ENCODE measurements around the gene CD7.

Gene CD7

GRCh38 chr17:82328141-82328993, 11.0 kb upstream of the CD7 start:
- no peak for DNase-seq

DNA sequence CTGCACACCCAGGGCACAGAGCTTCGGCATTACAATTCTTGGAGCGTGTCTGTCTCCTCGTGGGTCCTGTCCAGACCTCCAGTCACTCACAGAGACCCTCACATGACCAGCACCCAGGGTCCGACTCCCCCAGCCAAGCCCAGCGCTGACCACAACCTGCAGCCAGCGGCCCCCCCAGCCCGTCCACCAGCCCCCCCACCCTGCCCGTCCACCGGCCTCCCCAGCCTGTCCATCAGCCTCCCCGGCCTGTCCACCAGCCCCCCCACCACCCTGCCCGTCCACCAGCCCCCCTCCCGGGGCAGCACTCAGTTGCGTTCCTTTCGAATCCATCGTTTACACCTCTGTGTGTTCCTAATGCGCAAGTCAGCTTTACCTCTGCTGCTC, 10.3 kb upstream of the CD7 start:
- no peak for DNase-seq

DNA sequence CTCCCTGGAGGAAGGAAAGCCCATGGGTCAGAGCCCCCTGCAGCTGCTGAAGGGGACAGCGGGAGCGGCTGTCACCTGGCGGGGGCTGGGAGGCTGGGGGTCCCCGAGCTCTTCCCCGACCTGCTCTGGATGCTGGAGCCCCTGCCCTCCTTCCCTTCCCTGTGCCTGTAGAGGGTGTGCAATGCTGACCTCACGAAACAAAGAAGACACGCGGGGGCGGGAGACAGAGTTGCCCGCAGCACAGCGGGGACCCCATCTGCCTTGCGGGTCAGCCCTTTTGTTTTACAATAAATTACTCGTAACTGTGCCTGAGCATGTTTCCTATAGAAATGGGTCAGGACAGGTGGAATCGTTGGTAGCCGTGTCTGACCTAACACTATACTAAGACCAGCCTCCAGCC, 9.9 kb upstream of the CD7 start:
- no peak for DNase-seq

GRCh38 chr17:82325286-82326180, 8.1 kb upstream of the CD7 start:
- no peak for DNase-seq

GRCh38 chr17:82324566-82325285, 7.3 kb upstream of the CD7 start:
- no peak for DNase-seq

- no peak for DNase-seq
Measured at GRCh38 chr17:82323514-82324234, 6.3 kb upstream of the CD7 start.

GRCh38 chr17:82322526-82323453, 5.4 kb upstream of the CD7 start:
- DNase-seq = no peak

DNA sequence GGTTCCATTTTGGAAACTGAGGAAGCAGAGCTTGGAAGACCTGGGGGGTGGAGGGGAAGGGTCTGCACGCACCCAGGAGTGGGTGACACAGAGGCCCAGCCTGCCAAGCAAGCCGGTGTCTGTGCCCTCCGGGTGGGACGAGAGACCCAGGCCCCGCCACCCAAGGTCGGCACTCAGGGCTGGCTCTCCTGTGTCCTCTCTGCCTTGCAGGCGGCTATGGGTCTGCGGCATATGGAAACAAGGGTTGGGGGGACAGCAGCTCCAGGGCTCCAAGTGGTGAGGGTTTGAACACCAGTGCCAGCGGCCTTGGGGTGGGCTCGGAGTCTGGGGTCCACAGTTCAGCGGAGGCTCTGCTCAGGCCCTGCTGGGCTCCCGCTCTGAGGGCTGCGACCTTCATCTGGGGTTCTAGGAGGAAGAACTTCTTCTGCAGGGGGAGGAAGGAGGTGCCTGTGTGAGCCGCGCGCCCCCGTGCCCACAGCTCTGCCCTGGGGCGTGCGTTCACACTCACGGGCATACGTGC, 4.6 kb upstream of the CD7 start:
- no peak for DNase-seq

- DNase-seq = peak; percentile 77
Measured at GRCh38 chr17:82320956-82321927, 3.8 kb upstream of the CD7 start.

- DNase-seq = no peak
Measured at GRCh38 chr17:82320140-82320840, 2.9 kb upstream of the CD7 start.

GRCh38 chr17:82319619-82320062, 2.2 kb upstream of the CD7 start:
- no peak for DNase-seq

- DNase-seq = no peak
Measured at GRCh38 chr17:82318772-82319606, 1.6 kb upstream of the CD7 start.

- DNase-seq = no peak
Measured at GRCh38 chr17:82318169-82318498, 726 bp upstream of the CD7 start.

GRCh38 chr17:82316651-82317393, 586 bp downstream of the CD7 start:
- DNase-seq = no peak

DNA sequence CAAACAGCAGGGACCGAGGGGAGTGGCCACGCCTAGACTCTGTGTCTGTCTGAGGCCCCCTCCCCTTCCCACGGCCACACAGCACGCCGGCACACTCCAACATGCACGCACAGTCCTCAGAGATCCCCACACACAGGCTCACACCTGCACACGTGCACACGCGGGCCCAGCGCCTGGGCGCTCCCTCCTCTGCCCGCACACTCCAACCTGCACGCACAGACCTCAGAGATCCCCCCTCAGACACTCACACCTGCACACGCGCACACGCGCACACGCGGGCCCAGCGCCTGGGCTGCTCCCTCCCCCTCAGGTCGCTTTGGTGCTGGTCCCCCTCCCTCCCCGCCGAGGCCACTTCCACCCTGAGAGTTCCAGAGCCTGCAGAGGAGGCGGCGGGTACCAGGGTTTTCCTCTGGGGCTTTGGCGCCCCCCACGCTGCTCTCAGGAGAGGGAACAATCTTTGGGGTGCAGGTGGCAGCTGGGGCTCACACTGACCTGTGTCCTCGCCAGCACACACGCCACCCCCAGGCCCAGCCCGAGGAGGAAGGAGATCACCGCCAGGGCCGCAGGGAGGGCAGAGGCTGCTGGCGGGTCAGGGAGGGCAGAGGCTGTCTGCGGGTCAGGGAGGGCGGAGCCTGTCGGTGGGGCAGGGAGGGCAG, 1.6 kb downstream of the CD7 start:
- peak; percentile 58 for DNase-seq

DNA sequence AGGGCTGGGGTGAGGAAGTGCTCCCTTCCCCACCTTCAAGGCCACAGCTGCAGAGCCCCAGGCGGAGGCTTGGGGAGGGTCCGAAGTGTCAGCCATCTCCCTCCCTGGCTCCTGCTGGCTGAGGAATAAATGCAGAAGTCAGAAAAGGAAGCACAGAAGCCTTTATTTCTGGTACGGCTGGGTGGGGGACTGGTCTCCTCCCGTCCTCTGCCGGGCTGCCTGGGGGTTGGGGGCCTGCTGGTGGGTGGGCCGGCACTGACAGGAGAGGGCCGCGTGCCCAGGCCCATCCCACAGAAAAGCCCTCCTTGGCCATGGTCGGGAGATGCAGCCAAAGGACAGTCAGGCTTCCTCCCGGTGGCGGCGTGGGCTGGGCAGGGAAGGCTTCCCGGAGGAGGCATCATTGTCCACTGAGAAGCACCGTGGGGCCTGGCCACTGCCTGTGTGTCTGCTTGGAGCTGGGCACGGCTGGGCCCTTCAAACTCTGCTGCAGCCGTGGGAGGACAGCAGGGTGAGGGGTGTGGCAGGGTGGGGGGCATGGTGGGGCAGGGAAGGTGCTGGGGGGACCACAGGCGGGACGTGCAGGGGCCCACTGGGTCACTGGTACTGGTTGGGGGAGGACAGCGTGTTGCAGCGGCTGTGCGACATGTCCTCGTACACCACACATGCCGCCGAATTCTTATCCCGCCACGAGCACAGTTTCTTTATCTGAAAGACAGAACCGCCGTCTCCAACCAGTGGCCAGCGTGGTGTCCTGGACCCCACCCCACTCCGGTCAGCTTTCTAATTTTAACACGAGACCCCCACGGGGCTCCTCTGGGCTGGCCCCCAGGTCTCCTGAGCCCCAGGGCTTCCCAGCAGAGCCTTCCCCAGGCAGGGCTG, 2.4 kb downstream of the CD7 start:
- no peak for DNase-seq

Measured in stimulated activated CD4-positive, alpha-beta T cell treated with anti-CD3 and anti-CD28 coated beads, Interleukin-12 subunit alpha, Interleukin-12 subunit beta, amount 100 ng/mL, for 4 hours (primary cell).